ENCODE measurements around the gene GARS1.

DNA sequence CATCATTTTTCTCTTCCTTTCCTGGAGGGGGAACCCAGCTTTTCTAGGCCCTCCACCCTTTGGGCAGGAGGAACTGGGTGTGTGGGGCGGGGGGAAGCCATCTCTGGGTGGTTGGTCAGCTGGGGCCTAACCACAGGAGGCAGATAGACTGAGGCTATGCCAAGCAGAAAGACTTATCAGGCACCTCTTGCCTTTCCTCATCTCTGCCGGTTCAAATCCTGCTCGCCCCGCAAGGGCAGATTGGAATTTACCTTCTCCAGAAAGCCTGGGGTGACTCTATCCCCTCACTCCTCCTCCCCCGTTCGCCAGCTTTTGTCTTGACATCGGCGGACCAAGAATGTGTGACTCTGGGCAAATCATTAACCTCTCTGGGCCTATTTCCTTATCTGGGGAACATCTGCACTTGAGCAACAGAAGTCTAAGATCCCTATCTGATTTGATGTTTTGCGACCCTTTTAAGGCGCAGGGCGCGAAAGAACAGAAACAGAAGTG lies 584 bp upstream of the GARS1 start:
- TF ChIP-seq EZH2 (IDR thresholded peaks at IDR 0.05; ENCODE audit: insufficient read depth, poor library complexity, severe bottlenecking) (no peak), EZH2phosphoT487 (IDR thresholded peaks at IDR 0.05; ENCODE audit: insufficient read depth, low read depth) (no peak)
